Epithelial cell of esophagus (primary cell): ENCODE data around the gene SLC25A33.
"Not testable (repeated sequence)": the region's sequence is repeated elsewhere in the genome, so short reads cannot be mapped to it uniquely, and the experiment has no call there.

Experiments
- DNase-seq: peaks from one replicate; pipeline ENCODE4 v3.0.0; 2010; ENCODE audit warnings: low read depth
- H3K4me3 ChIP-seq: 2 replicates; pipeline ENCODE4 v1.5.1; 2011; ENCODE audit warnings: mild to moderate bottlenecking, low read length, control low read depth
- CTCF ChIP-seq: IDR thresholded peaks from 2 replicates; pipeline ENCODE4 v1.5.1; 2011; ENCODE audit warnings: low read depth, mild to moderate bottlenecking, low read length, control low read depth, inconsistent platforms; ENCODE audit not compliant: insufficient read depth; ENCODE audit errors: missing control alignments

SLC25A33 gene

GRCh38 chr1:9558271-9558945, 19.1 kb downstream of the SLC25A33 start:
- TF ChIP-seq CTCF, result no peak
- H3K4me3 ChIP-seq, result no peak overlapping the region
- DNase-seq, result no peak

- TF ChIP-seq CTCF, result no peak
- H3K4me3 ChIP-seq, result no peak overlapping the region
- no peak for DNase-seq
Observed at GRCh38 chr1:9558946-9559545, 19.8 kb downstream of the SLC25A33 start.

GRCh38 chr1:9559673-9560072, 20.4 kb downstream of the SLC25A33 start:
- no peak for DNase-seq
- no peak for TF ChIP-seq CTCF
- no peak overlapping the region for H3K4me3 ChIP-seq

- not testable (repeated sequence) for DNase-seq
Observed at GRCh38 chr1:9560090-9560489, 20.8 kb downstream of the SLC25A33 start.

GRCh38 chr1:9561429-9561828, 22.2 kb downstream of the SLC25A33 start:
- no peak for TF ChIP-seq CTCF
- DNase-seq, result peak; percentile 94
- H3K4me3 ChIP-seq, result no peak overlapping the region

More at GRCh38 chr1:9560090-9560489, 20.8 kb downstream of the SLC25A33 start:
- H3K4me3 ChIP-seq, result not testable (repeated sequence)

DNA sequence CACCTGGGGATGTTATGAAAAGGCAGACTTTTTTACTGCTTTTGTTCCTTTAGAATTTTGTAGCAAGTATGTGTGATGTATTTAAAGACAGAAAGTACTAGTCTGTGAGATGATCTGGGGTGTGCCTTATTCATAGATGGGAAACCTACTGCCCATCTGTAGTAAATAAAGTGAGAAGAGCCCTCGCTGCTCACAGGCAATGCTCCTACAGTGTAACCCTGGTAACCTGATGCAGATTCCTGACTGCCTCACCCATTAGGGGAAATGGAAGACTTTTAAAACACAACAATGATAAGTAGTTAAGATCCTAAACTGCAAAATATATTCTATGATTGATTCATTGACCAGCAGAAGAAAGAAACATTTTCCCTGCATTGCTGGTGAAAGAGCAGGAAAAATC, 30.0 kb downstream of the SLC25A33 start:
- DNase-seq, result no peak
- TF ChIP-seq CTCF, result no peak

DNA sequence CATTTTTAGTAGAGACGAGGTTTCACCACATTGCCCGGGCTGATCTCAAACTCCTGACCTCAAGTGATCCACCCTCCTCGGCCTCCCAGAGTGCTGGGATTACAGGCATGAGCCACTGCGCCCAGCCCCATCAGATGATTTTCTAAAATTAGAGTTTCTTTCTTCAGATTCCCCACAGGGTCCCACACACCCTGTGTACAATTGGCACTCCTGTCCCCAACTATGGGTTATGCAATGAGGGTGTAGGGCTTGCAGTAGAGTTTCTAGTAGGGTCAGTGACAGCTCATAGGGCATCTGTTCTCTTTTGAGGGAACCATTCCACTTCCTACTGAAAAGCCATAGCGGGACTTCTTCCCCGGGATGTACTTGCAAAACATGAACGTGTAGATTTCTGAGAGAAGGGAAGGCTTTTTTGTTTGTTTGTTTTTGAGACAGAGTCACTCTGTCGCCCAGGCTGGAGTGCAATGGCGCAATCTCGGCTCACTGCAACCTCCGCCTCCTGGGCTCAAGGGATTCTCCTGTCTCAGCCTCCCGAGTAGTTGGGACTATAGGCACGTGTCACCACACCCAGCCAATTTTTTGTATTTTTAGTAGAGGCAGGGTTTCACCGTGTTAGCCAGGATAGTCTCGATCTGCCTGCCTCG, 31.7 kb downstream of the SLC25A33 start:
- not testable (repeated sequence) for H3K4me3 ChIP-seq, DNase-seq

More for the DNA sequence above, 30.0 kb downstream of the SLC25A33 start:
- H3K4me3 ChIP-seq, result no peak overlapping the region

DNA sequence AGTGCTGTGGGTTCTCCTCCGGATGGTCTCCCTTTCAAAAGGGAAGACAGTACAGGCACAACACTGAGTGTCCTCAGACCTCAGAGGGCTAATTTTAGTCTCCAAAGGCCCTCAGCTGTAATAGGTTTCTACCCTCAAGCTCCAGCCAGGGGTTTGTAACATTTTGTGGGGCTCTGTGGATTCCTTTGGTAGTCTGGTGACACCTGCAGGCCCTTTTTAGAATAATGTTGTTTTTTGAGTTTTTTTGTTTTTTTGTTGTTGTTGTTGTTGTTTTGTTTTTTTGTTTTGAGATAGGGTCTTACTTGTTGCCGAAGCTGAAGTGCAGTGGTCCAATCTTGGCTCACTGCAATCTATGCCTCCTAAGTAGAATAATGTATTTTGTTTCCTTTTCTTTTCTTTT, 34.5 kb downstream of the SLC25A33 start:
- peak; percentile 40 for TF ChIP-seq CTCF
- no peak for DNase-seq
- H3K4me3 ChIP-seq, result no peak overlapping the region
